Mononuclear cell (primary cell): ENCODE measurements around the gene GBX1. TPM values are rescaled to one million over a fixed set of nuclear protein-coding genes. Genes with fewer than 3 reads are reported as not detected.
A peak's percentile ranks its signal among the peaks of the same experiment; 100 is the strongest.

Experiments
- H3K27me3 ChIP-seq: 2 replicates; pipeline ENCODE4 v1.6.0; 2011; ENCODE audit warnings: low read length, control low read depth; ENCODE audit not compliant: insufficient read depth
- H3K4me1 ChIP-seq: 2 replicates; pipeline ENCODE4 v1.5.1; 2011; ENCODE audit warnings: mild to moderate bottlenecking, low read length, control low read depth; ENCODE audit not compliant: insufficient read depth
- H3K4me3 ChIP-seq: 2 replicates; pipeline ENCODE4 v1.5.1; 2011; ENCODE audit warnings: mild to moderate bottlenecking, low read length, moderate library complexity
- H3K9me3 ChIP-seq: 2 replicates; pipeline ENCODE4 v1.5.1; 2011; ENCODE audit warnings: low read depth, mild to moderate bottlenecking, control low read depth, low read length
- total RNA-seq: library from RNA; depleted of rRNA; stranded (reverse); fragments of >200 nt; gene quantifications from one replicate; pipeline ENCODE4 v1.2.3, GENCODE V29; 2012

The GBX1 gene
- not detected for total RNA-seq

- H3K9me3 ChIP-seq, result no peaks in the 10 kb centered on the region
- H3K4me3 ChIP-seq, result peak within 1 kb of the TSS; percentile 3
- H3K4me1 ChIP-seq, result peaks cover 16% of the 10 kb centered on the region
- peaks cover 70% of the 10 kb centered on the region for H3K27me3 ChIP-seq
These were observed at the start of gene GBX1 for GRCh38 chr7:151167197-151167961. Gene GBX1 (minus strand): TSS chr7:151167694. CDS start chr7:151167548, 146 bp downstream.

DNA sequence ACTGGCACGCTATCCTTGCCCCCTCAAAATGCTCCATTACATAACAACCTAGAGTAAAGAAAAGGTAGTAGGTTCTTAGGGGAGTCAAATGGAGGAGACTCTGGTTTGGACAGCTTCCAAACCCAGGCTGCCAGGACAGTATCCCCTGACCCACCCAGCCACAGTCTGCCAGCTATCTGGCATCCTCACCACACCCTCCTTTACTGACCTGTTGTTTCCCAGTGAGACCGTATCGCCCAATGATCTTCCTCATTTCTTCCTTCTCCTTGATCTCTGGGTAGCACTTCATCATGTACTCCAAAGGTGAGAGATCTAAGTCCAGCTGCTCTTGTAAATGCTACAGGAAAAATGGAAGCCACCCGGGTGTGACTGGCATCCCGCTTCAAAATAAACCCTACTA is 47.9 kb upstream of the GBX1 start:
- H3K27me3 ChIP-seq, result no peaks in the 10 kb centered on the region
- H3K4me3 ChIP-seq, result no peak overlapping the region
- H3K4me1 ChIP-seq, result no peaks in the 10 kb centered on the region
- H3K9me3 ChIP-seq, result no peaks in the 10 kb centered on the region

DNA sequence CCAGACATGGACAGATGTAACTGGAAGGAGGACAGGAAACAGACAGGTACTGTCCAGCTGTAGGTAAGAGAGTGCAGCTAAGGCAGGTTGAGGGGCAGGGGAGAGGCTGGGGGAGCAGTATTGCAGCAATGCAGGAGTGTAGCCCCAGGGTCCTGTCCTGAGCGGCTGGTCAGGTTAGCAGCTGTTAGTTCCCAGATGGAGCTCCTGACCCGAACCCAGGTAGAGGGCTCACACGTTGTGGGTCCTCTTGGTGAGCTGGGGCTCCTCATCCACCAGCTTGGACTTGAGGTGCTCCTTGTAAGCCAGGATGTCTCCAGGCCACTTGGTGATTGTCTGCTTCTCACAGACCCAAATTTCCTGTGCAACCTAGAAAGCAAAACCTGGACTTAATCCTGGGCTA is 46.3 kb upstream of the GBX1 start:
- H3K27me3 ChIP-seq, result no peaks in the 10 kb centered on the region
- no peak overlapping the region for H3K4me3 ChIP-seq
- no peaks in the 10 kb centered on the region for H3K9me3 ChIP-seq
- no peaks in the 10 kb centered on the region for H3K4me1 ChIP-seq

GRCh38 chr7:151212626-151213025 is 45.1 kb upstream of the GBX1 start:
- Histone ChIP-seq H3K27me3 (no peaks in the 10 kb centered on the region), H3K9me3 (no peaks in the 10 kb centered on the region), H3K4me3 (no peak overlapping the region), H3K4me1 (peaks cover 5% of the 10 kb centered on the region)

DNA sequence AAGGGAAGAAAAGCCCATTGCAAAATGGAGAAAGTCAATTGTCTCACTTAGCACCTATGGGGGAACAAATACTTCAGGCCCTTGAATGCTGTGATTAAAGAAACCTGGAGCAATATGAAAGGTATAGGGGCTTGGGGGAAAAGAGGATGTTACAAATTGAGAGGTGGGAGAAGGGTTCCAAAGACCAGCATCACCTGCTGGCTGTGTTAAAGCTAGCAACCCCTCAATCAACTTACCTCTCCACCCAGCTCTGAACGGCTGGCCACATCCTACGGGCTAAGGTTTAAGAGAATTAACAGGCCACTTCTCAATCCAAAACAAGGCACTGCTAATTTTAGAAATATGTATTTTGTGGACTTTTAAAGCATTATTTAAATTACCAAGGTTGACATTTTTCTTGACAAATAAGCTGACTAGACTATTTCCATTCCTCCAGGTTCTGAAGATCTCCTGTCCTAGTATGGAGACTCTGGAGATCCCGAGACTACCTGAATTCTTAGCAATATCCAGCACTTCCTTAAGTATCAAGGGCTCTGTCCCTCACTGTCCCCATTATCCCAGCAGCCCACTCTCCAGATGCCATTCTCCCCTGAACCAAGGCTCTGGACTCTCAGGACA is 43.8 kb upstream of the GBX1 start:
- no peak overlapping the region for H3K4me3 ChIP-seq
- H3K27me3 ChIP-seq, result no peaks in the 10 kb centered on the region
- H3K9me3 ChIP-seq, result no peaks in the 10 kb centered on the region
- H3K4me1 ChIP-seq, result peaks cover 16% of the 10 kb centered on the region

- Histone ChIP-seq H3K4me3 (no peak within 1 kb of the TSS), H3K9me3 (no peaks in the 10 kb centered on the region), H3K27me3 (no peaks in the 10 kb centered on the region), H3K4me1 (peaks cover 16% of the 10 kb centered on the region)
These were observed 42.8 kb upstream of the GBX1 start, which contains the start of gene H2BK1 for GRCh38 chr7:151210087-151210854. Gene H2BK1 (minus strand): TSS chr7:151210488. CDS start chr7:151210318, 170 bp downstream.

- Histone ChIP-seq H3K27me3 (no peaks in the 10 kb centered on the region), H3K9me3 (no peaks in the 10 kb centered on the region), H3K4me3 (no peak overlapping the region), H3K4me1 (peaks cover 16% of the 10 kb centered on the region)
These were observed 42.1 kb upstream of the GBX1 start for GRCh38 chr7:151209588-151209987.

DNA sequence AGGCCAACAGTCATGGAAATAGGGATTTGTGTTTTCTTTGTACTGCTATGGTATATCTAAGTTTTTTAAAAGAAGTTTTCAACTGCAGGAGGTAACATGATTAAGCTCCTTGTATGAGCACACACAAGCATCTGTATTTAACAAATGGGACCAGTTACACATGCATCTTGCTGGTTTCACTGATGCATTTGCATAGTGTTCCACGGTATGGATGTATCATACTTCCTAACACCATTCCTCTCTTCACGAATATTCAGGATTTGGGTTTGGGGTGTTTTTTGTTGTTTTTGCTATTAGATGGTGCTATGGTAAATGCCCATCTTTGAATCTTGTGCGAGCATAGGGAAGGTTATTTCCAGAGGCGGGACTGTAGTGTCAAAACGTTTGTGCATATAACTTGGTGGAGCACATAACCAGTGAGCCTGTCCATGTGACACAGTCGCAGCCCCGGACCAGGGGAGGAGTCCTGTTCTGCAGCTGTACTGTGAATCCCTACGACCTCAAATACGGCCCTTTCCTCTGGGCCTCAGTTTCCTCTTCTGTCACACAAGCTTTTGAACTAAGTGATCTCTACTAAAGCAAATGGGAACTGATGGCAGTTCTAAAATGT is 40.9 kb upstream of the GBX1 start:
- H3K4me3 ChIP-seq, result no peak overlapping the region

GRCh38 chr7:151207804-151208203 is 40.3 kb upstream of the GBX1 start:
- H3K4me1 ChIP-seq, result peaks cover 16% of the 10 kb centered on the region
- H3K4me3 ChIP-seq, result no peak overlapping the region
- no peaks in the 10 kb centered on the region for H3K9me3 ChIP-seq

More for the DNA sequence above, 40.9 kb upstream of the GBX1 start:
- Histone ChIP-seq H3K4me1 (peaks cover 16% of the 10 kb centered on the region), H3K27me3 (no peaks in the 10 kb centered on the region), H3K9me3 (no peaks in the 10 kb centered on the region)

DNA sequence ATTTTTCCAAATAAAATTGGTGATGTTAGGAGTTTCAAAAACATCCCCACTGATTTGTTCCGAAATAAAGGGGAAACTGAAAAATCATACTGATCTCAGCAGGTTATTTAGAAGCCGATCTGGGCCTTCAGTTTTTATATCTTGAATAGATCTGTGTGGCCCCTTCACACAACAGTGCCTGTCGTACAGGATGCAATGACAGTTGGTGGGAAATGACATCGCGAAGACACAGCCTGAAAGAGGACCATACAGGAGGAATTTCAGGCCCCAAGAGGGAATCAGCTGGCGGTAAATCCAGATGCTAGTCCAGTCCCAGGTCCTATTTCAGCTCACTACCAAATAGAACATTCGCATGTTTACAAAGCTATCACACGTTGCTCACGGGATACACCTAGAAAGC is 39.8 kb upstream of the GBX1 start:
- Histone ChIP-seq H3K4me1 (peaks cover 16% of the 10 kb centered on the region), H3K4me3 (no peak overlapping the region), H3K27me3 (no peaks in the 10 kb centered on the region), H3K9me3 (no peaks in the 10 kb centered on the region)

More at GRCh38 chr7:151207804-151208203, 40.3 kb upstream of the GBX1 start:
- no peaks in the 10 kb centered on the region for H3K27me3 ChIP-seq

- Histone ChIP-seq H3K4me1 (peaks cover 16% of the 10 kb centered on the region), H3K4me3 (no peak overlapping the region), H3K9me3 (no peaks in the 10 kb centered on the region), H3K27me3 (no peaks in the 10 kb centered on the region)
These were observed 39.4 kb upstream of the GBX1 start for GRCh38 chr7:151206914-151207313.

DNA sequence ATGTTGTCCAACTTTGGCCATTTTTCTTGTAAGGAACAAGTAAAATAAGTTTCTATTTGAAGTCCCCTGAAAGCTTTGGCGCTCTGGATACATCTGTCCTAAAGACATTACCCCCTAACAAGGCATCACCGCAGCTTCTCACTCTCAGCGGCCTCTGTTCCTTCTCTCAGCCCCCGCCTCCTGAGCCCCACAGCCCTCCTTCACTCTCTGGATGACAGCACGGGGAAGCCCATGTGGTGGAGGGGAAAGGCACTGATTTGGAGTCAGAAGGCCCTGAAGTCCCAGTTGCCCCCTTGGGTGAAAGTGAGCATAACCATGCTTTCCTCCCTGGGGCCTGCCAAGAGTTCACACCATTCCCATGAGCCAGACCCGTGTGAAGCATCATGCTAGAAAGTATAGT is 38.2 kb upstream of the GBX1 start:
- no peaks in the 10 kb centered on the region for H3K9me3 ChIP-seq
- no peak overlapping the region for H3K4me3 ChIP-seq
- peaks cover 16% of the 10 kb centered on the region for H3K4me1 ChIP-seq
- H3K27me3 ChIP-seq, result no peaks in the 10 kb centered on the region

DNA sequence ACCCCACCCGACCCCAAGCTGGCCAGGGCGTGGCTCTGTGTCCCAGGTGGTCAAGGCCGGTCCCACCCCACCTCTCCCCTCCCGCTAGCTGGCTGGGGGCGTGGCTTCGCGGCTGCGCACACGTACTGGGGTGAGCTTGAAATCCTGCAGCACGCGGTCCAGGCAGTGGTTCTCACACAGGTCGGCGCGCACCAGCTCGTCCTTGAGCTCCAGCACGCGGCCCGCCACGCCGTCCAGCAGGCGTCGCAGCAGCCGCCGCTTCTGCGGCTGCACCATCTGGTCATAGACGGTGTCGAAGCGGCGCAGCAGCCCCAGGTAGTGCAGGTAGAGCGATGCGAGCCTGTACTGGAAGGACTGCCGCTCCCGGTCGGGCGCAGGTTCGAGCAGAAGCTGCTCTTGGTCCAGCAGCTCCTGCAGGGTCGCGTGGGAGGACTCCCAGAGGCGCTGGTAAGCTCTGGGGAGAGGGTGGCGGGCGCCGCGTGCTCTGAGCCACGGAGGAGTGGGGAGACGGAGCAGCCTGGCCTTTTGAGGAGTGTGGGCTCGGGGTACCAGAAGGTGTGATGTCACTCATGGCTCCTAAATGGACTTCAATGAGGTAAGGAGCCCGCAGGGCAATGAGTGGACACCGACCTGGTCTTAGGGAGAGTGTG is 37.0 kb upstream of the GBX1 start:
- Histone ChIP-seq H3K4me1 (peaks cover 16% of the 10 kb centered on the region), H3K27me3 (no peaks in the 10 kb centered on the region), H3K9me3 (no peaks in the 10 kb centered on the region), H3K4me3 (no peak overlapping the region)

GRCh38 chr7:151202836-151203235 is 35.3 kb upstream of the GBX1 start:
- Histone ChIP-seq H3K9me3 (no peaks in the 10 kb centered on the region), H3K4me1 (peaks cover 13% of the 10 kb centered on the region), H3K27me3 (no peaks in the 10 kb centered on the region), H3K4me3 (no peak overlapping the region)
